Midbrain (tissue), 1 donor: ENCODE data around the gene PAX5.

Source experiments
- DNase-seq: peaks from one replicate; lab custom pipeline; 2025; lab: John Stamatoyannopoulos, UW

The PAX5 gene

DNA sequence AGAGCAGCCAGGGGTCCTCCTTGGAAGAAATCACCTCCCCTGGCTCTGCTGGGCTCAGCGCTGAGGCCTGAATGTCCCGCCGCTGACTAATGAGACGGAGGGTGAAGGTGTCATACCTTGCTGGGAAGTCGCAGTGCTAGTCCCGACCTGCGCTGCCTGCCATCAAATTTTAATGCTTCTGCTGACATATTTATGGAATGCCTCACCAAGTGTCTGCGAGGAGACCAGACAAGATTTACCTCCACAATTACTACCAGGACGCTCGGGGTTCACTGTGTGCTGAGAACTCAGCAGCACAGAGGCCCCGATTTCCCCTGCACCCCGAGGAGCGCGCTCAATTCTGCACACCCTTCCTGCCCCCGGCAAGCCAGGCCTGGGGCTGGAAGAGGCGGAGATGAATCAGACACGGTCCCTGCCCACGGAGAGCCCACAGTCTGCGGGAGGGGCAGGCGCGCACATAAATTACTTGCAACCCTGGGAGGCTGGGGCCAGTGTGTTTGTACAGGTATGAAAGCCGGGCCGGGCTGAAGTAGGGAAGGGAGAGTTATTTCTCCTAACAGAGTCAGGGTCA is 175.2 kb downstream of the PAX5 start:
- DNase-seq: no peak

DNA sequence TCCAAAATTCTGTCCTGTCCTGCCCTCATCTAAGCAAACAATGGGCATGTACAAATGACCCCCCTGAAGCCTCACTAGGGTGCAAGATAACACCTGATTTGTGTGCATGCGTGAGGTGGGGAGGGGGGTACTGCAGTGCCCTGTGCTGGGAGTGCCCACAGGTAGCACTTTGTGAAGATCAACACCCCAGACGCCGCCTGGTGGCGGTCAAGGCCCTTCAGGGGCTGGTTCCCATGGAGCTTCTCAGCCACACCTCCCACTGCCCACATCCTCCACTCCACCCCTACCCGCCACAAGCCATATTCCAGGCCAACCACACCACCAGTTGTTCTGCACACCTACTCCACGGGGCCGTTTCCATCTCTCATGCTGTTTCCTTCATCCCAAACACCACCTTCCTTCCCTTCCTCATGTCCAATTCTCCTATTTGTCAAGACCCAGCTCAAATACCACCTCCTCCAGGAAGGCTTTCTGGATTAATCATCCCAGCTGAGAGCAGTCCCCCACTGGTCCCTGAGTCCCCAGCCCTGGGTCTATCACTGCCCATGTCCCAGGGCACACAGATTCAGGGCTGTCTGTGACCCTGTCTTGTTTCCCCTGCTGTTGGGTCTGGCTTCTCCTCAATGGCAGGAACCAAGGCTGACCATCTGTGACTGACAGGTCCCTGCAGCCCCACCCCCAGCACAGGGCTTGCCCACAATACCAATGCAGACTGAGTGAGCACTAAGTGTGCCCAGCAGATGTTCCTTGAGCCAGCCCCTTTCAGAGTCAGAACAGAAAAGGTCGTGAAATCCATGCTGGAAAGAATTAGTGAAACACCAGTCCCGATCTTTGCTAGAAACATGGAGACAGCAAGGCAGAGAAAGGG is 178.4 kb downstream of the PAX5 start:
- DNase-seq: no peak

DNA sequence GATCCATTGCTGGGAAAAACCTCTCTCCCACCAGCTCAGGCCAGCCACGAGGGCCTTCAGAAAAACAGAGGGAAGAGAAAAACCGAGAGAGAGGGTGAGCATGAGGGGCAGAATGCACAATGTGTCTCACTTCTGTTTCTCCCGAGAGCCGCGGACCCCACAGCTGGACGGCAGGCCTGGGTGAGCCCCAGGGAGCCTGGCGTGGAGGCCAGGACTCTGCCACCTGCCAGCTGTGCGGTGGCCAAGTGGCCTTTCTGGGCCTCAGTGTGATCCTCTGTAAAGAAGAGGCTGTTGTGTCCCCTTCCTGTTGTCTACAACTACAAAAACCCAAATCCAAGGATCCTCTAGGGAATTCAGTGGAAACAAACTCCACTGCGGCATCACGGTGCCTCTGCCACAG is 179.3 kb downstream of the PAX5 start:
- DNase-seq: no peak

DNA sequence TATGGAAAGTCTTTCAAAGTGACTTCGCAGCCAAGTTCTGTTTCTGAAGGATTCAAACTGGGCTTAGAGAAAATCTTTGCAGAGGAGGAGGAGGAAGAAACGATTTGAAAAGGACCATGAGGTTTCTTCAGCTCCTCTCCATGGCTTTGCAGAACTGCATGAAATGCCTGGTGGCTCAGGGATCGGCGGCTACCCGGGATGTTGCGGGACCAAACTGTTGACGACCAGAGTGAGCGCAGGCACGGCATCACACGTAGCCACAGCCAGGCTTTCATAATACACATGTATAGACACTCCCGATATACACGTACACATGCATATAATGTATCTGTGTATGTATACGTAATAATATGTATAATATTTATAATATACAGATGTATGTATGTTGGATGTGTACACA is 180.0 kb downstream of the PAX5 start:
- DNase-seq: no peak

DNA sequence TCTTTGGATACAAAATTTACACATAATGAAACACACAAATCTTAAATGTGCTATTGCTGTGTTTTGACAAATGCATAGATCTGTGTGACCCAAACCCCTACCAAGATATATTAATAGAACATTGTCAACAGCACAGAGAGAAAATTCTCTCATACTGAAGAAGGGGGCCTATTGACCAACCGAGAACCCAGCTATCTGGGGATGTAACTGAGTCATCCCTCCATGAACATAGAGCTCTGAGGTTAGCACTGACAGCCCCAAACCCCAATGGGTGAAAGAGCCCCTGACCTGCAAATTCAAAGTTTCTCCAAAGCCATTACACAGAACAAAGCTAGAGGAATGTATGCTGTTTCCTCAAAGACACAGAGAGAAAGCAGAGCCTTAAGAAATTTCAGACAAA is 180.8 kb downstream of the PAX5 start:
- DNase-seq: no peak

DNA sequence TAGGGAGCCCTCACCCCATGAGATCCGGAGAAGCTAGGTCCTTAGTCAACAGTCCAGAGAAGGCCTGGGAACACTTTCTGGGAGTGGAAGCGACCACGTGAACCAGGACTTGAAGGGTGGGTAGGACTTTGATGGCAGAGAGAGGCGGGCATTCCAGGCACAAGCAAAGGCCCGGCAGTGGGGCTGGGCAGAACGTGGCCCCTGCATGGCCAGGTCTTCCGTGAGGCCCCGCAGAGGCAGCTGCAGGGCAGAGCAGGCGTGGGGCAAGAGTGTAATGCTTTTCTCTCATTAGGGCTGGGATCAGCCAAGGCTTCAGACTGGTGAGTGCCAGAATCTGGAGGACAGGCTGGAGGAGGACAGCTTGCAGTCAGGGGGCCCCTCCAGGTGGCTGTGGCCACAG is 184.1 kb downstream of the PAX5 start:
- DNase-seq: no peak

DNA sequence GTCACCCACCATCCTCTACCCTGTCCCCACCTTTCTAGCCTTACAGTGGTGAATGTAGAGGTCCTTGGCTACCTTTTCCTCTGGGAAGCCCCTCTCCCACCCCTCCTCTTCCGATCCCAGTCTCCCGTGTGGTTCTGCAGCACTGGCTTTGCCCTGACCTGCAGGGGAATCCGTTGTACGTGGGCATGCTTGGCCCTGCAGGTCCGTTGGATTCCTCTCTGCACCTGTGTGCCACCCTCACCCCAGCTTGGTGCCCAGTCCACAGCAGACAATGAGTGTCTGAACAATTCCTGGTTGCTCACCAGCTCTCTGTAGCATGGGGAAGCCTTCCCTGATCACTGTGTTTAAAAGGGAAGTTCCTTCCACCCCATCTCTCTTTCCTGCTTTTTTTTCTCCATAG is 185.1 kb downstream of the PAX5 start:
- no peak for DNase-seq

DNA sequence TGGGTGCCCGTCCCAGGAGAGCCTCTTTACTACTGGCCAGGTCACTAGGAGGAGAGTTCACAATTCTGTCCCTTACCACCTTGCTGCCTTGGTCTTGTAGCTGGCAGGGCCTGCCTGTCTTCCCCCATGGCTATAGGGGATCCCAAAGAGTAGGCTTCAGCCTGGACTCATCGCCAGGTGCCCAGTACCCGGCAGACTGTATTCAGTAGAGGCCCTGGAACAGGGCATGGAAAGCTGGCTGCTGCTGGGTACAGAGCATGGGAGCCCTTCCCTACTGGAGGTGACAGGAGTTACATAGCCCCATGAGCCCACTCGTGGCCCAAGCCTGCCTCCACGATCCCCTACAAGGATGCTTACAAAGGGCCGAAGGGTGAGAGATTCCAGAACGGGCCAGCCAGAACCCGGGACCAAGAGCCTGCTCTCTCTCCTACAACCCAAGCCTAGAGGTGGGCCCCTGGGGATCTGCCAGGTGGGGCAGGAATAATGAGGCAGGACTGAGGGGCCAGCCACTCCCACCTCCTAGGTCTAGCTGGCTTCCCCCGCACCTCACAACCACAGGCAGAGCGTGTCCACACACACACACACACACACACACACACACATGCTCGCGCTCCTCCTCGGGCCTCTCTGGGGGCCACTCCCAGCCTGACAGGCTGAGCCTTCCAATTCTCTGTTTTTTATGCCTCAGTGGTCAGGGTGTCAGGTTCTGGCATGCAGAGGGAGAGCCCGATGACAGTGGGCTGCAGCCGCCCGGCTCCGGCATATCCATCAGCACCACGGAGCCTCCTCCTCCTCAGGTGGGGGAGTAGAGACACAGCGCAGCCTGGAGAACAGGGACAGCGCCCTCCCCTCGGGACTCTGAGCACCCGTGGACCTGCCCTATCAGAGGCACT is 186.0 kb downstream of the PAX5 start:
- no peak for DNase-seq

DNA sequence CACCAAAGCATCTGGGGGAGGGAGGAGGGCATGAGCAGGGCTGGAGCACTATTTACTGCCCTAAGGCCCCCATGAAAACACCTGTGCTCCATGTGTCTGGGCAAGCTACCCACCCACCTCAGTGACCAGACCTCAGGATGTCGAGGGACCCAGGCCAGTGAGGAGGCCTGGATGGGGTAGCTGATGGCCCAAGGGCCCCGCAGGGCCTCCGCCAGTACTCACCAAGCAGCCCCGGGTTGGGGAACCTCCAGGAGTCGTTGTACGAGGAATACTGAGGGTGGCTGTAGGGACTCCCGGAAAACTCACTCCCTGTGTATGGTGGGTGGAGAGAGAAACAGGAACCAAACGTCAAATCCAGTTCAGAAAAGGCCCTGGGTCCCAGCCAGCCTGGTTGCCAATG is 187.4 kb downstream of the PAX5 start:
- no peak for DNase-seq

DNA sequence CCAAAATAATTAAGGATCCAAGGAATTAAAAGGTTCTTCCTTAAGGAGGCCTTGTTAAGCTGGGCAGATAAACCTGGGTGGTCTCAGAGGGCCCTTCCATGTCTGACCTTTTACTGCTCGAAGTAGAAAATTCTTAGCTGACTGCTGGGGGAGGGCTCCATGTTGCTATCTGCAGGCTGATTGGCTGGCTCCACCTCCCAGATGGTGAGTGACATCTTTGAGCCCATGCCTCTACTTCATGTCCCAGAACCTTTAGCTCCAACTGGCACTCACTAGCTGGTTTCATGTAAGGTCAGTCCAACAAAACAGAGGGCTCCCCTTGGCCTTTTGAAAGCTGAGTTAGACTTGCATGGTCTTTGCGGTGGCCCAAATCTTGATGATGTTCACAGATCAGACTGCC is 188.2 kb downstream of the PAX5 start:
- DNase-seq: no peak

DNA sequence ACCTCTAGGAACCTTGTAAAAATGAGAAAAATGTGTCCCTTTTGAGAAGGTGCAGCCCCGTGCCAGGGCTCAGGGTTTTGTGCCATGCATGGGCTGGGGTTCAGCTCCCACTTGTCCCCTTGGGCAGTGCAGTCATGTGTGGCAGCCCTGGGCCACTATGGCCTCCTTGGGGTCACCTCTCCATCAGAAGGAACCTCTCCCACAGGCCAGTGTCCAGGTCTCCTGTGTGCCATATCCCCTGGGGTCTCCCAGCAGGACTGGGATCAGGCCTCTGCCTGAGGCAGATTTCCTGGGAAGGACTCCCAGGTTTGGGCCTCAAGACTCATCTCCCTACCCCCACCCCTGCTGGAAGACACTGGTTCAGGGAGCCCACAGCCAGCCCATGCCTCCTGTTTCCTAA is 189.1 kb downstream of the PAX5 start:
- DNase-seq: no peak

DNA sequence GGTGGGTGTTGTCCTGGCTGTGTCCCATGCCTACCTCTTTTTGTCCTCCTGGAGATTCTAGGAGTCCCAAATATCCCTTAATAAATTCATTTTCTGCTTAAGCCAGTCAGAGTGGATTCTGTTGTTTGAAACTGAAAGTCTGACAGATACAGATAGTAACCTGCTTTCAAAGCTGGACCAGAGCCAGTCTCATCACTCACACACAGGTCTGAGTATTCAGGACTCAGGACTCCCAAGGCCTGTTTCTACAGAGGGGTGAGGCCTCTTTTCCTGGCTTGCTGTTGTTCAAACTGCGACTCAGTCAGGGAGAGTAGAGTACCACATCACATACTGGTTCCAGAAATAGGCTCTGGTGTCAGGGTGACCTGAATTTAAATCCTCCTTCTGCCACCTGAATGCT is 190.1 kb downstream of the PAX5 start:
- DNase-seq: no peak

DNA sequence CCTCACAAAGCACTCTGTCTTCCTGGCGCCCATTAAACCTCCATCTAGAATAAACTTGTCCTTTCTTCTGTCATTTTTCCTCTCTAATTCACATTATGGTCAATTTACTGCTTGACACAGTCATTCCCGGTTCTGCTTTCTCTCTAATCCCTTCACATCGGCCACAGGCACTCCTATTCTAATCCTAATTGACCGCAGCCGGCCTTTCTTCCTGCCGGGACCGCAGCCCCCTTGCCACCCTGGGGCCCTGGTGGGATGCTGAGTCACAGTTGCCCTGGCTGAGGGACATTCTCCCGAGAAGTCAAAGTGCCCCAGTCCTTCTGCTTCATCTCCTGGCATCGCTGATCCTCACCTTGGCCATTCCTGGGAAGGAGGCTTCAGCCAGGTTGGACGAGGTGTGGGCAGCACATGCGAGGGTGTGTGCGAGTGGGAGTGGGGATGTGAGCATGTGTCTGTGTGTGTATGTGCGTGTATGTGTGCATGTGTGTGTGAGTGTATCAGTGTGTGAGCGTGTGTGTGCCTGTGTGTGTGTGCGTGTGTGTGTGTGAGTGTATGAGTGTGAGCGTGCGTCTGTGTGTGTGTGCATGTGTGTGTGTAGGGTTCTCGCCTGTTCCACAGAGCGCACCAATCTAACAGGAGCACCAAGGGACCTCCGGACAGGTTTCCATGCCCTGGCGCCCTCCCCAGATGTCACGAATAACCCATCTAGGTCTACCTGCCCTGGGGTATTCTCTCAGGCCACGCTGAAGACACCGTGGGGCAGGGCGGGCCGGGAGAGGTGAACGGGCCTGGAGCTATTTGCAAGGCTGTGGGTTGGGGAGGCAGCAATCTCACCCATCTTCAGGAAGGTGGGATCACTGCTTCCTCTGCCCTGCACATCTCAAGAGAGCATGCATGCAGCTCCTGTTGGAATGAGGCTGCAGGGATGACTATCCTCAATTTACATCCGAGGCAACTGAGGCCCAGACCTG is 191.2 kb downstream of the PAX5 start:
- no peak for DNase-seq

DNA sequence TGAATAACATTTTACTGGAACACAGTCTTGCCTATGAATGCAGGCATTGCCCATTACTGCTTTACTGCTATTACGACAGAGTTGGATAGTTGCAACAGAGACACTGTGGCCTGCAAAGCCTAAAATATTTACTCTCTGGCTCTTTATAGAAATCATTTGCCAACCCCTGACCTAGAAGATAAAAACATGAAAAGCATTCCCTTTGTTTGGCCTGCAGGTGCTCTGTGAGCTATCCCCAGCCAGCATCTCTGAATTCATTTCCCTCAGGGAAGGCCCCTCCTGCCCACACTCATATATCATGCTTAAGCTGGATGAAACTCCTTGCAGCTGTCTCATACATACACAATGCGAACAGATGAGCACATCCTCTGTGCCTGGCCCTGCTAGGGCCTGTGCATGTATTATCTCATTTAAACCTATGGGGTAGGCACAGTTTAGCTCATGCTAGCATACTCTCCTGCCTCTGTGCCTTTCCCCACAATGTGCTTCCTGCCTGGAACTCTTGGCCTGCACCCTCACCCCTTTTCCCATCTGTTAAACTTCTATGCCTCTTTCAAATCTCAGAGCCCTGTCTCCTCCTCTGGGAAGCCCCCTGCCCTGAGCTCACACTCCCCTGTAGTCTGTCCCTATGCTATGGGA is 193.1 kb downstream of the PAX5 start:
- DNase-seq: no peak

DNA sequence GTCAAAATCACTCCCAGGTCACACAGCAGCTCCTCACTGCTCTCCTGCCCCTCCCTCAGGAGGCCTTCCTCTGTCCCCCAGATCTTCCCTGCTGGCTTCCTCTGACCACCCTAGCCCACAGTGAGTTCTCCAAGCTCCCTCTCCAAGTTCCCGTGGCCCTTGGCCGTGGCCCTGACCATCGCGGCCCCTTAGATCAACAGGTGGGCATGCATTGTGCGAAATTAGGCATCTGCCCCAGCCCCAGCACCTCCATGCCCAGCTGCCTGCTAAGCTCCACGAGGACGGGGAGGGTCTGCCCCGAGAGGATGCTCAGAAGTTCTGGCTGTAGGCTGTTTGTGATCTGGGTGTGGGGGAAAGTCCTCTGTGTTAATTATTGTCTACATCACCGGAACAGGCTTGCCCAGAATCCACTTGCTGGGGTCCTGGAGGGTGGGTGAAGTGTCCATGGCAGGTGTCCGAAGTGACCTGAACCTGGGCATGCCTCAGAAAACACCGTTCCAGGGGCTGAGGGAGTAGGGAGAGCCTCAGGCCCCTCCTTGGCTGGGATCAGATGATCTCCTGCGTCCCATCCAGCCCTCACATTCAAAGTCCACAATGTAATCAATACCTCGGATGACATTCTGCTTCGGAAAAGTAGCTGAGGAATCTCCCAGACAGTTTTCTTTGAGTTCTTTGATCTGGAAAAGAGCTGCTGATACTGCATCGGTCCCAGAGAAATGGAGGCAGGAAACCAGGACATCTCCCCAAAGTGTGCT is 194.8 kb downstream of the PAX5 start:
- DNase-seq: no peak

DNA sequence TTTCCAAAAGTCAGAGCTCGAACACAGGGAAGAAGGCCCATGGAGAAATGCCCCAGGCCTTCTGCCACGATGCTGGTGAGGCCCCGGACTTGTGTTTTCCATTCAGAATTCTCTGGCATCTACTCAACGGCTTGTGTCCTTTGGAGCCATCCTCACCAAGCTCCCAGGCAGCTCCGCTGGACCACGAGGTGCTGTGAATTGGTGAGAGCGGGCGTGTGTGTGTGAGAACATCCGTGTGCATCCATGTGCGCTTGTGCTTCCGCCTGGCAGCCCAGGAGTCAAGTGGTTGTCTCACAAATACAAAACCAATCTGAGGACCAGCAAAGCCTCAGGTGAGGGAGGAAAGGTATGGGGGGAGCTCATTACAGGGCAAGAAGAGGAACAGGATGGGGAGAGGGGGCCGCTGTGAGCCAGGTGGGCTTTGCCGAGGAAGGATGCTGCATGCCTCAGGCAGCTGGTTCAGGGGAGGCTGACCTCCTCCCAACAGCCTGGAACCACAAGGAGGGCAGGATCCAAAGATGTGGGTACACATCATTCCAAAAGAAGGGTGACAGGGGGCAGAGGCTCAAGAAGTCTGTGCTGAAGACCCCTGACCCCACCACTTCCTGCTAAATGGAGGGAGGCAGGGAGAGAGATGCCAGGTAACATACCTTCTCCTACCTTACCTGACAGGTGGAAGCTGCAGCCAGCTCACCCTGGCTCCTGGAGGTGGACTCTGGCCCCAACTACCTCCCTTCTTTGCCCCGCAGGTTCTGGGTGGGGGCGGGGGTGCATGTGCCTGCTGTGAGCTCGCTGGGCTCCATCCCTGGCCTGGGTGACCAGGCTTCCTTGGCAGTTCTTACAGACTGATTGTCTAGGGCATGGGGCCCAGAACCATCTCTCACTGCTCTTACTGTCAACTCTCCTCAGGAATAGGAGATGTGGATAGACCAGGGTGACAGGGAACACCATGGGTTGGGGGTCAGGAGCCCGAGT is 196.3 kb downstream of the PAX5 start:
- DNase-seq: no peak

DNA sequence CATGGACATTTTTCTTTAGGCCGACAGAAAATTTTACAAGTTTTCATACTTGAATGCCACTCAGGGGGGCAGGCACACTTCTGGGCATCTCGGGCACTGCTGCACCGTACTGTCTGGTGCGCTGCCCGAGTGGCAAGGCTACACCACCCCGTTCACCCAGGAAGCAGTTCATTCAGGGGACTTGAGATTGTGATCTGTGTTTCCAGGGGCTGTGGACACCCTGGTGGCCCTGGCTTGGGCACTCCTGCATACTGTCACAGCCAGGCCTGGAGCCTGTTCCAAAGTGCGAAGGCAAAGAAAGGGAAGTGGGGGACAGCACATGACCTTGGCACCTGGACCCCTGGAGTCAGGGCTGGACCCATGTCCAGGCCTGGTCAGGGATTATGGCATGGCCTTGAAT is 197.6 kb downstream of the PAX5 start:
- no peak for DNase-seq

DNA sequence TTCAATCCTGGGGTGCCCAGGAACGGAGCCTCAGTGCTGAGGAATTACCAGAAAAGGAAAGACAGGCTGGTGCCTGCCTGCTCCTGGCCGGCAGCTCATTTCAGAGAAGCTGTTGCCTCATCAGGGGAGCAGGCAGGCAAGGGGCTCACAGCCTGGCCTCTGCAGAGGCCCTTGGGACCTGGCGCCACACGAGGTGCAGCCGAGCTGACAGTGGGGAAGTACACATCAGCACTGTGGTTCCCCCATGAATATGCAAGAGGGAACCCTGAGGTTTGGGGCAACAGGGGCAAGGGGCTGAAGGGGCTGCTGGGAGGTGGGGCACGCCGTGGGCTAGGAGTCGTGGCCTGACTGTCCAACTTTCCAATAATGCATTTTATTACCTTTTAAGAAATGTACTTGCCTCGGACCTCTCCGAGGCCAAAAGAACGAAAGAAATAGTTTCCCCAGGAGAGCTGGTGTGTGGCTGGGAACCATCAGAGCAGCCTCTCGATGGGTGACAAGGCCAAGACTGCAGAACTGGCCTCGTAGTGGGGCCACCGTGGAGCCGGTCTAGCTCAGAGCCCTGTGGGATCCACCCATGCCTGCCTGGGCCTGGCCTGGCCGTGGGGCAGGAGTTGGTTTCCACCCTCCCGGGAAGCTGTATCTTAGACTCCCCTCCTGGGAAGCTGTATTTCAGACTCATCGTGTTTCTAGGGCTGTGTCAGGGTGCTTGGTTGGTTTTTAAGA is 198.6 kb downstream of the PAX5 start:
- DNase-seq: no peak

DNA sequence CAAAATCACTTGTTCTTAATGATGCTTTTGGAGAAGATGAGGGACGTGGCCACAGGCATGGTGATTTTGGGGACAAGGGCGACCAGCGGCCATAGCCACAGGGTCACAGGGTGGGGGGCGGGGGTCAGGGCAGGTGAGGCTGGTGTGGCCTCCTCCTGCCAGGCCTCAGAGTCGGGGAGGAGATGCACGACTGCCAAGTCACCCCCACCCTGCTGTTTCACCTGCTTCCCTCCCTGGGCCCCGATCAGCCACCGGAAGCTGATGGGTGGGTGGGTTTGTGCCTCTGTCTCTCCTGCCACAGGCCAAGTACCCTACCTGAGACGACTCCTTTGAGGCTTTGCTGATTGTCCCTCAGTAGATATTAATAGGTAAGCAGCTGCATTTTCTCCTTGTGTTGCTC is 199.3 kb downstream of the PAX5 start:
- DNase-seq: no peak
